Astrocyte (in vitro differentiated cells and primary cell): Measurements from ENCODE around the gene SLC6A9. TPM values are rescaled to one million over a fixed set of nuclear protein-coding genes. Genes with fewer than 3 reads are reported as not detected.

Source experiments
- DNase-seq: peaks from one replicate; pipeline ENCODE4 v3.0.0-alpha.2; 2010; ENCODE audit warnings: low read depth
- FAIRE-seq: peaks from 2 replicates; lab custom pipeline; 2011; peaks lifted over from hg19 to GRCh38; lab: Jason Lieb, UNC
- H2AFZ ChIP-seq: 2 replicates; pipeline ENCODE4 v1.6.0; 2012; ENCODE audit warnings: low read depth, low read length, inconsistent platforms
- H3K27ac ChIP-seq: 2 replicates; pipeline ENCODE4 v1.5.1; 2011; ENCODE audit warnings: low read depth, low read length, inconsistent platforms
- H3K27me3 ChIP-seq: 2 replicates; pipeline ENCODE4 v1.6.0; 2011; ENCODE audit warnings: low read length, inconsistent platforms; ENCODE audit not compliant: insufficient read depth
- H3K36me3 ChIP-seq: 2 replicates; pipeline ENCODE4 v1.5.1; 2011; ENCODE audit warnings: low read length, inconsistent platforms; ENCODE audit not compliant: insufficient read depth
- H3K4me1 ChIP-seq: 2 replicates; pipeline ENCODE4 v1.5.1; 2011; ENCODE audit warnings: low read length, inconsistent platforms; ENCODE audit not compliant: insufficient read depth
- H3K4me2 ChIP-seq: 2 replicates; pipeline ENCODE4 v1.6.0; 2012; ENCODE audit warnings: low read length, inconsistent platforms
- H3K4me3 ChIP-seq: 2 replicates; pipeline ENCODE4 v1.5.1; 2011; ENCODE audit warnings: low read depth, mild to moderate bottlenecking, low read length, inconsistent platforms; ENCODE audit not compliant: insufficient read depth
- H3K79me2 ChIP-seq: 2 replicates; pipeline ENCODE4 v1.6.0; 2012; ENCODE audit warnings: mild to moderate bottlenecking, low read length, inconsistent platforms; ENCODE audit not compliant: insufficient read depth
- H3K9ac ChIP-seq: 2 replicates; pipeline ENCODE4 v1.6.0; 2012; ENCODE audit warnings: mild to moderate bottlenecking, low read length, inconsistent platforms
- H3K9me3 ChIP-seq: 2 replicates; pipeline ENCODE4 v1.5.1; 2012; ENCODE audit warnings: low read depth, mild to moderate bottlenecking, low read length, inconsistent platforms; ENCODE audit not compliant: insufficient read depth
- H4K20me1 ChIP-seq: 2 replicates; pipeline ENCODE4 v1.6.0; 2012; ENCODE audit warnings: low read length, inconsistent platforms; ENCODE audit not compliant: insufficient read depth
- H3K27ac Mint-ChIP-seq: one replicate; pipeline ENCODE4 v1.8.0; 2021; ENCODE audit warnings: mild to moderate bottlenecking, mixed read lengths; ENCODE audit not compliant: unreplicated experiment
- H3K27me3 Mint-ChIP-seq: one replicate; pipeline ENCODE4 v1.8.0; 2021; ENCODE audit warnings: low read depth, mixed read lengths; ENCODE audit not compliant: unreplicated experiment
- H3K36me3 Mint-ChIP-seq: one replicate; pipeline ENCODE4 v1.8.0; 2021; ENCODE audit warnings: low read depth, mixed read lengths; ENCODE audit not compliant: unreplicated experiment
- H3K4me1 Mint-ChIP-seq: one replicate; pipeline ENCODE4 v1.8.0; 2021; ENCODE audit warnings: low read depth, mixed read lengths; ENCODE audit not compliant: unreplicated experiment
- H3K4me3 Mint-ChIP-seq: one replicate; pipeline ENCODE4 v1.8.0; 2021; ENCODE audit warnings: mild to moderate bottlenecking, moderate library complexity, mixed read lengths; ENCODE audit not compliant: unreplicated experiment
- H3K9me3 Mint-ChIP-seq: one replicate; pipeline ENCODE4 v1.8.0; 2021; ENCODE audit warnings: mild to moderate bottlenecking, mixed read lengths; ENCODE audit not compliant: unreplicated experiment
- EZH2 ChIP-seq: IDR thresholded peaks from 2 replicates; pipeline ENCODE4 v1.6.1; 2012; ENCODE audit warnings: mild to moderate bottlenecking, low read length, inconsistent platforms; ENCODE audit not compliant: insufficient read depth
- total RNA-seq: library from RNA; stranded (reverse); gene quantifications from 2 replicates; pipeline ENCODE4 v1.2.1, GENCODE V29; 2021
- TF ChIP-seq, protein P1 (sequence below): IDR thresholded peaks from 2 replicates; pipeline ENCODE4 v1.5.1; 2011; ENCODE audit warnings: low read depth, mild to moderate bottlenecking, inconsistent platforms, low read length, moderate library complexity; ENCODE audit not compliant: insufficient read depth

SLC6A9 gene
- total RNA-seq, 1 donor from 2014 or later, result 45.2 TPM

DNA sequence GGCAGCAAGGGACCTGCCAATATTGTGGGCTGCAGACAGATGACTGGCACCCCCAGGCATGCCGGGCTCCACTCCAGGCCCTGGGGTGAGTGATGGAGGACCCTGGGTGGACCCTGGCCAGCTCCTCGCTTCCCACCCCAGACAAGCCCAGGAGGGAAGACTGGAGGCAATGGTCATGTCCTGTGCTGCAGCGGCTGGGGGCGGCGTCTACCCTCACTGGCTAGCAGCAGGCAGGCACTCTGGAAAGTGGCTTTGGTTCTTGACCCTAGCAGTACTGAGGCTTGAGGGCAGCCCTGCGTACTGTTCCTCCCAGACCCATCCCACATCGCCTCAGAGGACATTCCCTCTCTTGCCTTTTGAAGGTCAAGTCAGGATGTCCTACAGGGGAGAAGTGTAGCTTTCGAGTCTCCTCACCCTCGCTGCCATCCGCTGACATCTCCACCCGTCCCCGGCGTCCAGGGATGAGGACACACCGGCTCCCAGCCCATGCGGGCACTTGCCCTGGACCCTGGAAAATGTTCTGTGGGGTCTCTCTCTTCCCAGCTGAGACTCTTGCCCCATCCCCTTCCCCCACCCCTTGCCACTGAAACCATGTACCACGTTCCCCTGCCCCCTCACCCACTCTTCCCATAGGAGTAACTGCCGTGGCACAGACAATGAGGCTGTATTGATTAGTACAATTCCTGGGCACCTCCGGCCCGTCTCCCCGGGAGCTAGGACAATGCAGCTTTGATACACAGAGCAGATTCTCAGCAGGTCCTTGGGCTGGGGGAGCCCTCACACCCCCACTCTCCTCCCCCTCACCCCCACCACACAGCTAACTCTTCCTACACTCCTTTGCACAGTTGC, 15.0 kb downstream of the SLC6A9 start:
- no peak overlapping the region for H2AFZ ChIP-seq
- no peaks in the 10 kb centered on the region for H3K36me3 ChIP-seq
- Mint-ChIP-seq H3K27ac (no peak overlapping the region), H3K36me3 (peaks cover 6% of the 10 kb centered on the region), H3K9me3 (no peaks in the 10 kb centered on the region), H3K4me1 (peaks cover 5% of the 10 kb centered on the region), H3K4me3 (no peak overlapping the region), H3K27me3 (no peaks in the 10 kb centered on the region)
- no peaks in the 10 kb centered on the region for H4K20me1 ChIP-seq
- no peak overlapping the region for H3K27ac ChIP-seq
- H3K79me2 ChIP-seq, result no peaks in the 10 kb centered on the region
- peak overlapping the region; percentile 64 for H3K4me2 ChIP-seq
- H3K4me1 ChIP-seq, result no peaks in the 10 kb centered on the region
- TF ChIP-seq, protein P1, sequence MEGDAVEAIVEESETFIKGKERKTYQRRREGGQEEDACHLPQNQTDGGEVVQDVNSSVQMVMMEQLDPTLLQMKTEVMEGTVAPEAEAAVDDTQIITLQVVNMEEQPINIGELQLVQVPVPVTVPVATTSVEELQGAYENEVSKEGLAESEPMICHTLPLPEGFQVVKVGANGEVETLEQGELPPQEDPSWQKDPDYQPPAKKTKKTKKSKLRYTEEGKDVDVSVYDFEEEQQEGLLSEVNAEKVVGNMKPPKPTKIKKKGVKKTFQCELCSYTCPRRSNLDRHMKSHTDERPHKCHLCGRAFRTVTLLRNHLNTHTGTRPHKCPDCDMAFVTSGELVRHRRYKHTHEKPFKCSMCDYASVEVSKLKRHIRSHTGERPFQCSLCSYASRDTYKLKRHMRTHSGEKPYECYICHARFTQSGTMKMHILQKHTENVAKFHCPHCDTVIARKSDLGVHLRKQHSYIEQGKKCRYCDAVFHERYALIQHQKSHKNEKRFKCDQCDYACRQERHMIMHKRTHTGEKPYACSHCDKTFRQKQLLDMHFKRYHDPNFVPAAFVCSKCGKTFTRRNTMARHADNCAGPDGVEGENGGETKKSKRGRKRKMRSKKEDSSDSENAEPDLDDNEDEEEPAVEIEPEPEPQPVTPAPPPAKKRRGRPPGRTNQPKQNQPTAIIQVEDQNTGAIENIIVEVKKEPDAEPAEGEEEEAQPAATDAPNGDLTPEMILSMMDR, result no peak
- TF ChIP-seq EZH2, result no peak
- no peak overlapping the region for H3K9ac ChIP-seq
- FAIRE-seq (no peak), DNase-seq (no peak)
- H3K27me3 ChIP-seq, result no peaks in the 10 kb centered on the region
- H3K9me3 ChIP-seq, result no peaks in the 10 kb centered on the region
- no peak overlapping the region for H3K4me3 ChIP-seq

DNA sequence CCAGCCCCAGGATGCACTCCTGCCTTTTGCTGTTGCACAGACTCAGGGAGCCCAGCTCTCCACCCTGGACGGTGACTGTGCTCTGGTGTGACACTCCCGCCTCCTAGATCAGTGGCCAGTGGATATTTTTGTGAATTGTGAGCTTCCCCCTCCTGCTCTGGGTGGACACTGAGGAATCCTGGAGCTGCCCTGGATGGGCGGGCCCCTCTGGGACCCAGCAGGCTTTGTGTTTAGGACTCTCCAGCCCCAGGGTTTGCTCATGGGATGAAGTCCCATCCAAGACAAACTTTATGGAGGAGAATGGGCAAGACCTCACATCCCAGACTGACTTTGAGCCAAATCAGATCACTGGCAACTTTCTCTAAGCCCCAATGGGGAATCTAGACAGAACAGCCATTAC, 16.1 kb downstream of the SLC6A9 start:
- Mint-ChIP-seq H3K27me3 (no peaks in the 10 kb centered on the region), H3K9me3 (no peaks in the 10 kb centered on the region), H3K4me3 (no peak overlapping the region), H3K4me1 (peaks cover 5% of the 10 kb centered on the region), H3K27ac (no peak overlapping the region), H3K36me3 (peaks cover 2% of the 10 kb centered on the region)
- FAIRE-seq (no peak), DNase-seq (no peak)
- H3K4me3 ChIP-seq, result no peak overlapping the region
- H3K9me3 ChIP-seq, result no peaks in the 10 kb centered on the region
- H4K20me1 ChIP-seq, result no peaks in the 10 kb centered on the region
- no peaks in the 10 kb centered on the region for H3K79me2 ChIP-seq
- TF ChIP-seq EZH2, result no peak
- TF ChIP-seq, protein P1, result no peak
- H3K4me1 ChIP-seq, result no peaks in the 10 kb centered on the region
- no peak overlapping the region for H3K27ac ChIP-seq
- no peak overlapping the region for H2AFZ ChIP-seq
- no peak overlapping the region for H3K4me2 ChIP-seq
- no peaks in the 10 kb centered on the region for H3K27me3 ChIP-seq
- no peak overlapping the region for H3K9ac ChIP-seq
- H3K36me3 ChIP-seq, result no peaks in the 10 kb centered on the region
